EL (cell line): ENCODE data around the gene BIRC6.
A peak's percentile ranks its signal among the peaks of the same experiment; 100 is the strongest.
"Not testable (repeated sequence)": the region's sequence is repeated elsewhere in the genome, so short reads cannot be mapped to it uniquely, and the experiment has no call there.

ENCODE experiments used
- DNase-seq: peaks from one replicate; pipeline ENCODE4 v3.0.0-alpha.2; 2016

Gene BIRC6

DNA sequence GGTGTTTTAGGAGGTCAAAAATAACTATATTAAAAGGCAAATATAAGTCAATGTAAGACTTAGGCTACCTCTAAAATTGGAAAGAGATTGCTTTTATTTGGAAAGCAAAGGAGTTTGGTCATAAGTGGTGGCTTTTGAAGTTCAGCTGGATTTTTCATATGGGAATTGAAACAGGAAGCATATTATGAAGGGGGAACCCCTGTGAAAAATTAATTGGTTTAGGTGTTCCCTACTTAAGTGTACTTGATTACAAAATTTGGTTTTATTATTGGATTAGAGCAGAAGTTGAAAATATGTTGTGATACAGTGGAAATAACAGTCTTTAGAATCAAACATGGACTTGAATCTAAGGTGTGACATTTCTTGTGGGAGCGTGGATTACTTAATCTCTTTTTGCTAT lies 149.6 kb downstream of the BIRC6 start:
- no peak for DNase-seq

DNA sequence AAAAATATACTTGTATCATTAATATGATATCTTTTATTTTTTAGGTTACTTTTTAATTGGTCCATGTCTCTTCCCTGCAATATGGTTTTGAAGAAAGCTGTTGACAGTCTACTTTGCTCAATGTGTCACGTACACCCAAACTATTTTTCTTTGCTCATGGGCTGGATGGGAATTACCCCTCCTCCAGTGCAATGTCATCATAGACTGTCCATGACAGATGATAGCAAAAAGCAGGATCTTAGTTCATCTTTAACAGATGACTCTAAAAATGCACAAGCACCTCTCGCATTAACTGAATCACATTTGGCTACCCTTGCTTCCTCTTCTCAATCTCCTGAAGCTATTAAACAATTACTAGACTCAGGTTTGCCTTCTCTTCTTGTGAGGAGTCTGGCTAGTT lies 158.1 kb downstream of the BIRC6 start:
- DNase-seq = no peak

DNA sequence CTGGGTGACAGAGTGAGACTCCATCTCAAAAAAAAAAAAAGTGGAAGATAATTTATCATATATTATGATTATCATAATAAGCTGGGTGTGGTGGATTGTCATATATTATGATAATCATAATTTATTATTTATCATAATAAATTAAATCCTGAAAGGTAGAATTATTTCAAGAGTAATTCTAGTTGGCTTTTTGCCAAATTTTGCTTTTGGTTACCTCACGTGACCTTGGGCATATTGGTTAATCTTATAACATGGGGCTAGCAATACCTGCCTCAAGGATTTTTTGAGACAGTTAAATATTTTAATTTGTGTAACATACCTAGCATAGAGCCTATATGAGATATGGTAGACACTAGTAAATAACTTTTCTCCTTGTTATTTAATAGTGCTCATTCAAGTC lies 159.7 kb downstream of the BIRC6 start:
- DNase-seq = no peak

DNA sequence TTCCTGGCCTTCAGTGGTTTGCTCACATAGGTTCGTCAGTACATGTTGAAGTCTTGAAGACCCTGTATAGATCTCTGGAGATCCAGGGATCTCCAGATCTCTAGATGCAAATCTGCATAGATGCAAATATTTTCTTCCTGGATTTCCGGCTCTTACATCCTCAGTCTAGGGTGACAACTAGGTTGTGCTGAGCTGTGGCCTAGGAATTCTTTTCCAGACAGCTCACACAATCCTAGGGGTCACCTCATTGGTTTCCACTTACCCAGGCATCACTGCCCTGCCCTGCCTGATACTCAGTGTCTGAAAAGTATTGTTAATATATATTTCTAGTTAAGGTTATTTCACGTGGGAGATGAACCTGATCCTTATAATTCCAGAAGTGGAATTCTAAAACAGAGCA lies 165.9 kb downstream of the BIRC6 start:
- DNase-seq = peak; percentile 53

DNA sequence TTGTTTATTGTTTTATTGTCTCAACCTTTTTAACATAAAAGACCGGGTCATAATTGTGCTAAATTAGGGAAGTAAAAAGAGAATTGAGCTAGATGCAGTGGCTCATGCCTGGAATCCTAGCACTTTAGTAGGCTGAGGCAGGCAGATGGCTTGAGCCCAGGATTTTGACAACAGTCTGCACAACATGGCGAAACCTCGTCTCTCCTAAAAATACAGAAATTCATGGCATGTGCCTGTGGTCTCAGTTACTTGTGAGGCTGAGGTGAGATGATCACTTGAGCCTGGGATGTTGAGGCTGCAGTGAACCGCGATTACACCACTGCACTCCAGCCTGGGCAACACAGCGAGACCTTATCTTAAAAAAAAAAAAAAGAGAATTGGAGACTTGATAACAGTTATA lies 166.9 kb downstream of the BIRC6 start:
- no peak for DNase-seq

DNA sequence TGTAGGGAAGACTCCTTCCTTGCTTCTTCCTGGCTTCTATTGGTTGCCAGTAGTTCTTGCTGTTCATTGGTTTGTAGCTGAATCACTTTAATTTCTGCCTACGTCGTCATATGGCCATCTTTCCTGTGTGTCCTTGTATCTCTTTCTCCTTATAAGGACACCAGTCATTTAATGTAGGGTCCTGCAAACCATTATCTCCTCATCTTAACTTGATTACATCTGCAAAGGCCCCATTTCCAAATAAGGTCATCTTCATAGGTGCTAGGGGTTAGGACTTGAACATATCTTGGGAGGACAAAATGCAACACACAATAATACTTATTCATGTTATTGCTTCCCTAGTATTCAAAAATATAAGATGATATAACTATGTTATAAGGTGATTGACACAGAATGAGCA lies 175.5 kb downstream of the BIRC6 start:
- DNase-seq = no peak

DNA sequence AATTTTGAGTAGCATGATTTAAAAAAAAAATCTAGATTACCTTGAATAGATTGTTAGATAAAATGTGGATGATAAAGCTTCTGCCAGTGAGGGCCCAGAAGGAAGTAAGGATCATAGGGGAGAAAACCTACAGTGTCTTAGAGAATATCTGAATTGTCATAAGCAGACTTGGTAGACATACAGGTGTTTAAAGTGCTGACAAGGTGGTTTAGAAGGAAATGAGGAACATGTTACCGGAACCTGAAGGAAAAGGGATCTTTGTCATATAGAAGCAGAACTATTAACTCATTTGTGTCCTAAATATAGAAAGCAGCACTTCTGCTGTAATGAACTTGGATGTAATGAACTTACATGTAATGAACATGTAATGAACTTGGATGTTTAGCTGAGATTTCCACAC lies 176.1 kb downstream of the BIRC6 start:
- no peak for DNase-seq

DNA sequence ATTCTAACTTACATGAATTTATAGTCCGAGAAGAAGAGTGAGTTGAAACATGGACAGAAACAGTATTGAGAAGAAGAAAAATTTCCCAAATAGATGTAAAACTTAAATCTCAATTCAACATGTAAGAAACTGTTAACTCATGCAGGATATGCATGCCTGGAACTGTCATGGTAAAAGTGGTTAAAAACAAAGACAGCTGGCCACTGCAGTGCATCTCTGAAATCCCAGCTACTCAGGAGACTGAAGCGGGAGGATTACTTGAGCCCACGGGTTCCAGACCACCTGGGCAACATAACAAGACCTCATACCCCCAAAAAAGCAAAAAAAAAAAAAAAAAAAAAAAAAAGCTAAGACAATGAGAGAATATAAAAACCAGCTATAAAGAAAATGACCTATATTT lies 178.0 kb downstream of the BIRC6 start:
- DNase-seq = no peak

DNA sequence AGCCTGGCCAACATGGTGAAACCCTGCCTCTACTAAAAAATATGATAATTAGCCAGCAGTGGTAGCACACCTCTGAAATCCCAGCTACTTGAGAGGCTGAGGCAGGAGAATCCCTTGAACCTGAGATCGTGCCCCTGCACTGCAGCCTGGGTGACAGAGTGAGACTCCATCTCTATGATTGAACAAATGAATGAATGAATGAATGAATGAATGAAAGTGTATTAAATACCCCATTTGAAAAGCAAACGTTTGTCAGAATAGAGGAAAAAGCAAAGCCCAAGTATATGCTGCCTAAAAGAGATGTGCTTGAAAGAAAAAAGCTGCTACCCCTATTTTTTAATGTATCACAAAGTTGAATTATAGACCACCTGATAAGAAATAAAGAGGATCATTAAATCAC lies 181.9 kb downstream of the BIRC6 start:
- no peak for DNase-seq

DNA sequence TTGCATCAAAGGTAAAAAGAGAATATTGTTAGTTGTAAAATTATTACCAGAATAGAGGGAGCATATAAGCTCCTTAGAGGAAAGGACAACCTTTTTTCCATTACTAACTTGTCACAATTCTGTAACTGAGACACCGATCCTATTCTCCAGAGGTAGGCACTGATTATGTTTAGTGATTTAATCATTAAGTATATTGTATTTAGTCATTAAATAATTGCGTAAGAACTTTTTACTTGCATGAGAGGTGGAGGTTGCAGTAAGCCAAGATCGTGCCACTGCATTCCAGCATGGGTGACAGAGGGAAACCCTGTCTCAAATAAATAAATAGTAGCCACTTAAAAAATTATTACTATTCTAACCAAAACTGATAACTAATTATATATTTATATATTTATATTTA lies 195.7 kb downstream of the BIRC6 start:
- DNase-seq = not testable (repeated sequence)

DNA sequence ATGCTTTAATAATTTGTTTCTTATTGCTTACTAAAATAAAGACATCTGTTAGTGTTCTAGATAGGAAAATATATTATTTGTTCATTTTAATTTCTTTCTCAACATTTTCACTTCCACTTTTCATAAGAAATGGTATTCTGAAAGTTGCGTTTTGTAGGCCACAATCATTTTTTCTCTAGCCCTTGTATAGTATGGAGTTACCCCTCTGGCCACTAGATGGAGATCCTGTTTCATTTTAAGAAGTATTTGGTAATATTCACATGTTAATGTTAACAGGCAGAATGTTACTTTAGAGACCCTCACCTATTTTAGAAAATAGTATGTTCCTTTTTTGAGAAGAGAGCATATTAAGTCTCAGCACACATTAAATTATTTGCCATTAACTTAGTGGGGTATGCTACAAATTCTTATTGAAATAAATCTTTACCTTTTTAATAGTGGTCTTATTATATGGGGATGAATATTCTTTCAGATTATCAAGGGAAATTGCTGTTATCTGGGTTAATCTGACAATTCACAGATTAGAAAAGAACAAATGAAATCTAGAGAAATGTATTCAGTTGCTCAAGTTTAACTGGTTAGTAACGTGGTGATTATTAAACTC lies 197.1 kb downstream of the BIRC6 start:
- peak; percentile 47 for DNase-seq

DNA sequence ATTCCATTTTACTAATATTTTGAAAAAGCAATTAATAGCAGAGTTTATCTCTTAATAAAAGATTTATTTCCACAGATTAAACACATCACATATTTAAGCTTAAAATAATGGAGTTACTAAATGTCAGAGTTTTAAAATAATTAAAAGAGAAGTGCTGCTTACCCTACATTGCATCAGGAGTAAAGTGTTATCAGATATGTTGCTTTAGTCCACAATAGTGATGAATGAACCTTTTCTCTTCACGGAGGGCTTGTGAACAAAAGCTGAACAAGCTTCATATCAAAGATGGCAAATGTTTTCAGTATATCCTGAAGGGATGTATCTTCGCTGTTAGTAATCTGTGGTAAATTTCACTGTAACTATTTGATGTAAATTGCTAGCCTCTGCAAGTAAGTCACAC lies 201.7 kb downstream of the BIRC6 start:
- no peak for DNase-seq

DNA sequence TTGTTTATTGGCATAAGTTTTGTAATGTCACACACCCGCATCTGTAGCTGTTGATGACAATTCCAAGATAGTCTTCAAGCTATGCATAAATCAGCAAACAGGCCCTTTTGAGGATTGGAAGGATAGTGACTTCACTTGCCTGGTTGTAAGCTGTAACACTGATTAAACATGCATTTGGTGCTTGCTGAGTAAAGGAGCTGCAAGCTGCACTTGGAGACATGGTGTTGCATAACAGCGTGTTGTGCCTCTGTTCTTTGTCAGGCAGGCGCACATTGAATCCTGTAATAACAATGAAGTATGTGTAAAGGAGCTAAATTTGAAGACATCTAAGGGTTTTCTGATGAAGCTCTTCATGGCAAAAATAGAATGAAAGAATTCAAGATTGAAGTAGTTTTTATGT lies 202.3 kb downstream of the BIRC6 start:
- DNase-seq = no peak

DNA sequence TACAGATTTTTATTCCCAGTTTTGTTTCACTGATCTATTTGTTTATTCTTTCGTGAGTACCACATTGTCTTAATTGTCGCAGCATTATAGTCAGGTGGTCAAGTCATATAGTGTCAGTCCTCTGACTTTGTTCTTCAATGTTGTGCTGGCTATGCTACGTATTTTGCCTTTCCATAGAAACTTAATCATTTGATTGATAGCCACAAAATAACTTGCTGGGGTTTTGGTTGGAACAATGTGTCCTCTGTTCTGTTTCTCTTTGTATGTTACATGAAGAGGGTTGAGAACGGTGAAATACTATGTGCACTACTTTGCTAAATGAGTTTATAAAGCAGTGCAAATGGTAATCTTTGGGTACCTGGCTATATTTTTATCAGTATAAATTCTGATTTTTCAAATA lies 206.1 kb downstream of the BIRC6 start:
- DNase-seq = no peak

DNA sequence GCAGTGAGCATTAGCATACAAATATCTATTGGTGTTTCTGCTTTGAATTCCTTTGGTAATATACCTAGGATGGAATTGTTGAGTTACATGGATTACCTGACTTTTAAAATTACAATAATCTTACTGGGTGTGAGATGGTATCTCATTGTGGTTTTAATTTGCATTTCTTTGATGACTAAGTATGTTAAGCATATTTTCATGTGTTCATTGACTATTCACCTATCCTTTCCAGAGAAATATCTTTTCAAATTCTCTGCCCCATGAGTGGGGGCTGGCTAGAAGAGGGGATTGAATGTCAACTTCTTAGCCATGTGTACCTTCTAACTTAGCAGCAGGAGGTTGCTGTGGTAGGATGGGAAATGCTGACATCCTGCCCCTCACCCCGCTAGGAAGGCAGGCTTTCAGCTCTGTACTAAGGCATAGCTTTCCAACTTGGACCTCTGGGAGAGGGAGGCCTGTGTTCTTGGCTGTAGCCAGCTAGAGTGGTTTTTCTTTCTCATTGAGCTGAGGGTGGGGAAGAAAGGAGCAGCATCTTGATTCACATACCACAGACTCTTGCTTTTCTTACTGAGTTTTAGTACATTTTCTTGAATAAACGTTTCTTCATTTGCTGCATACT lies 207.7 kb downstream of the BIRC6 start:
- DNase-seq = no peak

DNA sequence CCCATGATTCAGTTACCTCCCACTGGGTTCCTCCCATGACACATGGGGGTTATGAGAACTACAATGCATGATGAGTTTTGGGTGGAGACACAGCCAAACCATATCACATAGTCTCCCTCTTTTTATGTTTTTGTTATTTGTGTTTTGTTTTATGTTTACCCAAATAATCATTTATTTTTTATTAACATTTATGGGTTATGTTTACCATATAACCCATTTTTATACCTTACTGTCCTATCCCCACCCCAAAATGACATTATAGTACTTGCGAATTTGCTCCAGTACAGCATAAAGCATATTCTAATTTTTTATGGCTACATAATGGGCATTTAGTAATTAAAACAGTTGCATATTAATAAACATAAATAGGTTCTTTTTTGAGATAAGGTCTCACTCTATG lies 209.1 kb downstream of the BIRC6 start:
- no peak for DNase-seq

DNA sequence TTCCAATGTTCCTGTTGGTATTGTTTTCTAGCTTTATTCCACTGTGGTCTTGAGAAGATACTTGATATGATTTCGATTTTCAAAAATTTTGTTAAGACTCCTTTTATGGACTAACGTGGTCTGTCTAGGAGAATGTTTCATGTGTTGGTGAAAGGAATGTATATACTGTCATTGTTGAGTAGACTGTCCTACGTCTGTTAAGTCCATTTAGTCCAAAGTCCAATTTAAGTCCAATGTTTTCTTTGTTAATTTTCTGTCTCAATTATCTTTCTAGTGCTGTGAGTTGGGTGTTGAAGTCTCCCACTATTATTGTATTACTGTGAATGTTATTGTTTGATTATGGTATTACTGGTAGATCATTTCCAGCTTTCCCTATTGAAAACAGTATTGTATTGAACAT lies 215.2 kb downstream of the BIRC6 start:
- no peak for DNase-seq

DNA sequence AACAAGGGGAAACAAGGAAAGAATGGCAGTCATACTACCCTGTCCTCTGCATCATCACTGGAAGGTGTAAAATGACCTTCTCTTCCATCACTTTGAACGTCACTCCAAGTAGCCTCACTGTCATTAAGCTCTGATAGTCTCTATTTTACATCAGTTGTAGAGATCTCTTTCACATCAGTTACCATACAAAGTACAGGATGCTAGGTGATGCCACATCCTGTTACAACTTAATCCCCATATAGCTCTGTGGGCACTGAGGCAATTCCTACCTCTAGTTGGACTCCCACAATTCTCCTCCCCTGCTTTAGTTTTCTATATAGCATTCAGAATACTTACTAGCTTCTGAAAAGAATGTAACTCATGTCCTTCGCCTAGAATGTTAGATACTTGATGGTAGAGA lies 215.9 kb downstream of the BIRC6 start:
- DNase-seq = no peak

DNA sequence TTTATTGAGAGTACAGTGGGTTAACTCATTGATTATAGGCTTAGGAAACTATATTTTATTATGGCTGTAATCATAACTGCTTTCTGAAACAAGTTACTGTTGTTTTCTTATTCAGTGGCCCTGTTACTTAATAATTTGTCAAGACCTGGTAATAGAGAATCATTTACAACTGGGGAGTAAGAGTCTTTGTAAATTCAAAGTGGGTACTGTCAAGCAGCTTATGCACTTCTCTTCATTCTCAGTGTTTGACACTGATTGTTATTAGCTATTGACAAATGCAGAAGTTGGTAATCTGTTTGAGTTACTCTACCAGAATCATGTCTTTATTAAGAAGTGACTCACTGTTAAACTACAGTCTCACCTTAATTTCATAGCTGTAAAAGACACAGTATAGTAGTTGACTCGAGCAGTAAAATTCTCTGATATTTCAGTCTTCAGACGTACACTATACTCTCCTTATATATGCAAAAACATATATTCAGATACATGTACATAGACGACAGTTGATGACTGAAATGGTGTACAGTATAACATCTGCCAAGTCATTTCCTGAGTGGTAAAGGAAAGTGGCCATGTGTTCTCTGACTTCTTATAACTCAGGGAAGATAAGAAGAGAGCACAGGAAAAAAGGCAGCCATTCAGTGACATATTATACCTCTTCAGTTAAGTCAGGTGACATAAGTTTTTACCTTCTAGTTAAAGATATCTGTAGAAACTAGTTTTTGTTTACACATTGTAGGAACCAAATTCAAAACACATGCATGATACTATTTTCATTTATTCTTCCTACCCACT lies 235.0 kb downstream of the BIRC6 start:
- DNase-seq = no peak

DNA sequence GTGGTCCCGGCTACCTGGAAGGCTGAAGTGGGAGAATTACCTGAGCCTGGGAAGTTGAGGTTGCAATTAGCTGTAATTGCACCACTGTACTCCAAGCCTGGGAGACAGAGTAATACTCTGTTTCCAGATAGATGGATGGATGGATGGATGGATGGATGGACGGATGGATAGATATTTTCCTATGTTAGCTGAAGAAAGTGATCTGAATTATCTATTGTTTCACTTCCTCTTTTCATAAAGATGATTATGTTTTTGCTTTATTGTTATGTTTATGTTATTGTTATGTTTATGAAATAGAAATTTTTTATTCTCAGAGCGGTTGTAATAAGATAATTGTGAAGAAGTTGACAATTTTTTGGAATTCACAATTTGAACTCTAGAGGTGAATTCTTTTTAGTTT lies 237.8 kb downstream of the BIRC6 start:
- DNase-seq = no peak

DNA sequence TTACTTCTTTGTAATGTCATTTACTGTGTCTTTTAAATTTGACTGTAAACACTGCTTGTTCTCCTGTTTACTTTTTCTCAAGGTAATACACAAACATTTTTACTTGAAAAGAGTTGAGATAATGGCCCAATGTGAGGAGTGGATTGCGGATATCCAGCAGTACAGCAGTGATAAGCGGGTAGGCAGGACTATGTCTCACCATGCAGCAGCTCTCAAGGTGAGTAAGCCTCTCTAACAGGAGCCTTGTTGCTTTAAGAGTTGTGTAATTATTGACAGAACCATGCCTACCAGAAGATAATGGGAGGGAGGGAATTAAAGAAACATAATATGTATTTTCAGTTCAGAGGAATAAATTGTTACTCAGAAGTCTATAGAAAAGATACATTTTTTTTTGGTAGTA lies 254.5 kb downstream of the BIRC6 start:
- no peak for DNase-seq

DNA sequence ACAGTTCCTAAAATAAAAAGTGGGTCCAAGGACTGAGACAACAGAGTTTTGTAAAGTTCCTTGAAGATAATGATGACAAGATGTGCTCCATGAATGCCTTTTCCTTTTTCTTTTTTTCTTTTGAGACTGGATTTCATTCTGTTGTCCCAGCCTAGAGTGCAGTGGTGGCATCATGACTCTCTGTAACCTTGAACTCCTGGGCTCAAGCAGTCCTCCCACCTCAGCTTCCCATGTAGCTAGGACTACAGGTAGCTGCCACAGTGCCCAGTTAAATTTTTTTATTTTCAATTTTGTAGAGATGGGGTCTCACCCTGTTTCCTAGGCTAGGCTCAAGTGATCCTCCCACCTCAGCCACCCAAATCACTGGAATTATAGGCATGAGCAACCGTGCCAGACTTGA lies 254.9 kb downstream of the BIRC6 start:
- no peak for DNase-seq

DNA sequence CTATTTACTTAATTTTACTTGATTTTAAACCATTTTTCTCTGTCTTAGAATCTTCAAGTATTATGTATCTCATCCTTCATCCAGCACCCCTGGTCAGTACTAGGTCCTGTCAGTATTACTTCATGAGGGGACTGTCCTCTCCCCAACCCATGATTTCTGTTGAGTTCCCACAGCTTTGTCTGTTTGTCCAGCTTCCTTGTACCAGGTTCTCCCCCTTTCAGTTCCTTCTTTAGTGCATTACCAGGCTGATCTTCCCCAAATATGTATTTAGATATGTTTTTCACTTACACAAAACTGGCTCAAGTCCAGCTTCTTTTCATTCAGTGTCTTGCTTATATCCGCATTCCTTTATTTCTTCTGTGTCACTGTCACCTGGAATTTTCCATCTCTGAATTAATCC lies 257.3 kb downstream of the BIRC6 start:
- DNase-seq = no peak

DNA sequence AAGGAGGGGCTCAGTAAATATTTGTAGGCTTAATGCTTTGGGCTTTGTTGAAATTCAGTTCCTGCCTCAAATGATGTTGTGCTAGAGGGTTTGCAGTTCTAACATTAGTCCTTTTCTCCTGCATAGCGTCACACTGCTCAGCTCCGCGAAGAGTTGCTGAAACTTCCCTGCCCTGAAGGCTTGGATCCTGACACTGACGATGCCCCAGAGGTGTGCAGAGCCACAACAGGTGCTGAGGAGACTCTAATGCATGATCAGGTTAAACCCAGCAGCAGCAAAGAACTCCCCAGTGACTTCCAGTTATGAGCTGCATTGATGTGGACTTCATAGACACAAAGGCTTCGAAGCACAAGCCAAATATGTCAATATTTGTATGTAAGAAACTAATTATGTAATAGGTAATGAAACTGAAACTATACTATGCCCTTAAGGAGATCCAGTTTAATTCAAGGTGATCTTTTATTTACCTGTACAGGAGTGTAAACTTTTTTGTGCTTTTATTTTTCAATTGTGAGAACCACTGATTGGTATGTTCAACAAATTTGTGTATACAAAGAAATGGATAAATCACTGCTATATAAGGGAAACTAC lies 260.9 kb downstream of the BIRC6 start:
- DNase-seq = no peak
